Activated CD8-positive, alpha-beta T cell treated with anti-CD3 and anti-CD28 coated beads for 36 hours (primary cell): ENCODE data around the gene CELF4. TPM values are rescaled to one million over a fixed set of nuclear protein-coding genes. Genes with fewer than 3 reads are reported as not detected.

Experiments
- ATAC-seq: fragments of 200-7000 bp; cut with Tn5 transposase; one replicate; pipeline ENCODE4 v1.10.0; 2021; ENCODE audit warnings: mild to moderate bottlenecking, moderate library complexity
- CTCF ChIA-PET: fragments of 350-600 bp; sonication (Branson Sonifier 250); formaldehyde crosslinking; loops from one replicate; lab custom pipeline; 2021; ENCODE audit warnings: antibody characterized with exemption; lab: Charles Lee
- POLR2A ChIA-PET: fragments of 350-600 bp; sonication (Branson Sonifier 250); formaldehyde crosslinking; loops from one replicate; lab custom pipeline; 2021; ENCODE audit warnings: antibody characterized with exemption; lab: Charles Lee
- DNase-seq: peaks from one replicate; pipeline ENCODE4 v3.0.0-alpha.2; 2020
- H3K27ac Mint-ChIP-seq: one replicate; pipeline ENCODE4 v1.8.0; 2021; ENCODE audit warnings: mild to moderate bottlenecking, mixed read lengths
- H3K27me3 Mint-ChIP-seq: one replicate; pipeline ENCODE4 v1.8.0; 2021; ENCODE audit warnings: mixed read lengths
- H3K36me3 Mint-ChIP-seq: one replicate; pipeline ENCODE4 v1.8.0; 2021; ENCODE audit warnings: low read depth, mixed read lengths
- H3K4me1 Mint-ChIP-seq: one replicate; pipeline ENCODE4 v1.8.0; 2021; ENCODE audit warnings: low read depth, mixed read lengths
- H3K4me3 Mint-ChIP-seq: one replicate; pipeline ENCODE4 v1.8.0; 2021; ENCODE audit warnings: mild to moderate bottlenecking, moderate library complexity, mixed read lengths
- H3K9me3 Mint-ChIP-seq: one replicate; pipeline ENCODE4 v1.8.0; 2021; ENCODE audit warnings: mixed read lengths
- CTCF ChIP-seq: fragments of 200-600 bp; IDR thresholded peaks from one replicate; pipeline ENCODE4 v1.8.0; 2022; ENCODE audit warnings: antibody characterized with exemption, mild to moderate bottlenecking
- intact Hi-C: fragments of 100-400 bp; cut with micrococcal nuclease; formaldehyde crosslinking; loops from one replicate; pipeline ENCODE4 v1.10.0; 2022
- total RNA-seq, 2 experiments: library from RNA; stranded (reverse); gene quantifications; one replicate each; pipeline ENCODE4 v1.2.3, GENCODE V29; 2021

CELF4 gene
- total RNA-seq, 2 experiments from 2014 or later = not detected

GRCh38 chr18:37322492-37323035 is 243.0 kb downstream of the CELF4 start:
- intact Hi-C loops = no loop called here
- TF ChIP-seq CTCF = peak; percentile 73
- H3K27ac Mint-ChIP-seq = no peak overlapping the region
- ChIA-PET POLR2A (no interaction called here), CTCF (interaction anchor here (0.8 to 0.9 kb wide), 3 partner anchors 12 to 113 kb away, joined by 3 to 4 read pairs (median 3); no protein-coding TSS in a partner anchor)
- DNase-seq (peak; percentile 44), ATAC-seq (peak; percentile 67)
- no peaks in the 10 kb centered on the region for H3K36me3 Mint-ChIP-seq
- H3K4me1 Mint-ChIP-seq = no peaks in the 10 kb centered on the region
- peaks cover 1% of the 10 kb centered on the region for H3K27me3 Mint-ChIP-seq
- no peaks in the 10 kb centered on the region for H3K9me3 Mint-ChIP-seq
- no peak overlapping the region for H3K4me3 Mint-ChIP-seq

GRCh38 chr18:37321582-37322491 is 243.8 kb downstream of the CELF4 start:
- no peak for ATAC-seq
- no peak for DNase-seq
- Mint-ChIP-seq H3K36me3 (no peaks in the 10 kb centered on the region), H3K27ac (no peak overlapping the region), H3K27me3 (peaks cover 1% of the 10 kb centered on the region), H3K4me3 (no peak overlapping the region), H3K4me1 (no peaks in the 10 kb centered on the region), H3K9me3 (no peaks in the 10 kb centered on the region)
- TF ChIP-seq CTCF = no peak
- intact Hi-C loops = no loop called here
- ChIA-PET CTCF (interaction anchor here (0.8 to 0.9 kb wide), 3 partner anchors 12 to 112 kb away, joined by 3 to 4 read pairs (median 3); no protein-coding TSS in a partner anchor), POLR2A (no interaction called here)

- intact Hi-C loops = no loop called here
- ChIA-PET CTCF (no interaction called here), POLR2A (no interaction called here)
- H3K4me3 Mint-ChIP-seq = no peak overlapping the region
- no peaks in the 10 kb centered on the region for H3K27me3 Mint-ChIP-seq
- no peak overlapping the region for H3K27ac Mint-ChIP-seq
- no peaks in the 10 kb centered on the region for H3K4me1 Mint-ChIP-seq
- no peaks in the 10 kb centered on the region for H3K36me3 Mint-ChIP-seq
- no peak for ATAC-seq
- no peaks in the 10 kb centered on the region for H3K9me3 Mint-ChIP-seq
- TF ChIP-seq CTCF = no peak
- DNase-seq = no peak
These were observed 245.3 kb downstream of the CELF4 start for GRCh38 chr18:37320317-37320716.

GRCh38 chr18:37318360-37319355 is 246.9 kb downstream of the CELF4 start:
- DNase-seq = no peak
- Mint-ChIP-seq H3K36me3 (no peaks in the 10 kb centered on the region), H3K4me1 (no peaks in the 10 kb centered on the region), H3K27ac (no peak overlapping the region), H3K27me3 (no peaks in the 10 kb centered on the region), H3K9me3 (no peaks in the 10 kb centered on the region), H3K4me3 (no peak overlapping the region)
- CTCF ChIA-PET = no interaction called here
- POLR2A ChIA-PET = no interaction called here
- intact Hi-C loops = no loop called here
- no peak for ATAC-seq
- no peak for TF ChIP-seq CTCF
